ENCODE measurements around the gene PIGL. TPM values are rescaled to one million over a fixed set of nuclear protein-coding genes. Genes with fewer than 3 reads are reported as not detected.
A peak's percentile ranks its signal among the peaks of the same experiment; 100 is the strongest.

PIGL gene
- total RNA-seq = 10 to 100 TPM; 42.4 to 87.6 (median 66.1) TPM

DNA sequence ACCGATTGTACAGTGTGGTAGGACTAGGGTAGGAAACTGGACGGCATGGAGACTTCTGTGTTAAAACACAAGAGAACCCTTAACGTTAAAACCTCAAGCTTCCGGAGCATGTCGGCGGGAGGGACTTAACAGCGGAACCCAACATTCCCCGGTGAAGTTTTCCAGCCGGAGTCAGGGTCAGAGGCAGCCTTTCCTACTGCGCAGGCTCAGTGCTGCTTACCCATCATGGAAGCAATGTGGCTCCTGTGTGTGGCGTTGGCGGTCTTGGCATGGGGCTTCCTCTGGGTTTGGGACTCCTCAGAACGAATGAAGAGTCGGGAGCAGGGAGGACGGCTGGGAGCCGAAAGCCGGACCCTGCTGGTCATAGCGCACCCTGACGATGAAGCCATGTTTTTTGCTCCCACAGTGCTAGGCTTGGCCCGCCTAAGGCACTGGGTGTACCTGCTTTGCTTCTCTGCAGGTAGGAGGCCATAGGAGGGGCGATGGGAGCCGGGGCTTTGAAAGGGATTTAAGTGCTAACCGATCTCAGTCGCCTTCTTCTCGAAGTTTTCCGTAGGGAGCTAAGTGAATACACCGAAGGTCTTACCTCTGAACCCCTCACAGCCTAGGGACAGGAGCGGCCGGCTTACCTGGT is at the start of gene PIGL:
PIGL (plus strand) TSS at position 209 of the 634 bp plus-strand sequence; CDS start at position 226, 17 bp downstream.
- Histone ChIP-seq H3K4me1 (peaks cover 0 to 45% (median 24%) of the 10 kb centered on the region in 4 donors), H3K4me3 (peak within 1 kb of the TSS; percentile 80 to 92 (median 88)), H3K9me3 (no peaks in the 10 kb centered on the region), H3K27me3 (no peaks in the 10 kb centered on the region), H3K36me3 (no peaks in the 10 kb centered on the region), H3K27ac (peak within 1 kb of the TSS; percentile 93 to 95 (median 94))
- 0 to 1% methylated on average over 26 to 27 of the region's 29 CpGs for WGBS, 2 donors
- TF ChIP-seq EP300 (IDR thresholded peaks at IDR 0.05) = peak in 1 of 2 donors; percentile 91
- TF ChIP-seq, protein P1, sequence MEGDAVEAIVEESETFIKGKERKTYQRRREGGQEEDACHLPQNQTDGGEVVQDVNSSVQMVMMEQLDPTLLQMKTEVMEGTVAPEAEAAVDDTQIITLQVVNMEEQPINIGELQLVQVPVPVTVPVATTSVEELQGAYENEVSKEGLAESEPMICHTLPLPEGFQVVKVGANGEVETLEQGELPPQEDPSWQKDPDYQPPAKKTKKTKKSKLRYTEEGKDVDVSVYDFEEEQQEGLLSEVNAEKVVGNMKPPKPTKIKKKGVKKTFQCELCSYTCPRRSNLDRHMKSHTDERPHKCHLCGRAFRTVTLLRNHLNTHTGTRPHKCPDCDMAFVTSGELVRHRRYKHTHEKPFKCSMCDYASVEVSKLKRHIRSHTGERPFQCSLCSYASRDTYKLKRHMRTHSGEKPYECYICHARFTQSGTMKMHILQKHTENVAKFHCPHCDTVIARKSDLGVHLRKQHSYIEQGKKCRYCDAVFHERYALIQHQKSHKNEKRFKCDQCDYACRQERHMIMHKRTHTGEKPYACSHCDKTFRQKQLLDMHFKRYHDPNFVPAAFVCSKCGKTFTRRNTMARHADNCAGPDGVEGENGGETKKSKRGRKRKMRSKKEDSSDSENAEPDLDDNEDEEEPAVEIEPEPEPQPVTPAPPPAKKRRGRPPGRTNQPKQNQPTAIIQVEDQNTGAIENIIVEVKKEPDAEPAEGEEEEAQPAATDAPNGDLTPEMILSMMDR (IDR thresholded peaks at IDR 0.05) = peak in 1 of 5 experiments; percentile 22
- TF ChIP-seq POLR2A (IDR thresholded peaks at IDR 0.05) = peak in 1 of 2 donors; percentile 33
- DNase-seq (ENCODE audit: low spot score in 2 of 2) = peak; percentile 71 to 83

DNA sequence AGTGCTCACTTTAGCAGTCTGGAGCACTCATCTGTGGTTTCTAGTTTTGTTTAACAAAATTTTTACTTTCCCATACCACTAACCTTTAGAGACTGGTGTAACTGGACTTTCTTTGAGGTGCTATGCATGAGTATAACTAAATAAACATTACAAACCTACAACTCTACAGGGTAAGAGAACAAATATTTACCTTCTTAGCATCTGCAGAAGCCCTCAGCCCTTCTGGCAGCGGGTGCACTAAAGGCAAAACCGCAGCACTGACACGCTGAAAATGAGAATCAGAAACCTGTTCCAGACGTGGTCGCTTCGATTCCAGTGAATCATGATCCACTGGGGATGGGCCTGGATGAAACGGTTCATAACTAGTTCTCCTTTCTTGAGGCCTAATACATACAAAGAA is 45.4 kb upstream of the PIGL start:
- no peak overlapping the region for H3K4me3 ChIP-seq
- no peaks in the 10 kb centered on the region for H3K9me3 ChIP-seq
- no peak for TF ChIP-seq POLR2A (IDR thresholded peaks at IDR 0.05)
- no peaks in the 10 kb centered on the region for H3K27me3 ChIP-seq
- H3K36me3 ChIP-seq = peaks cover 0 to 34% (median 0%) of the 10 kb centered on the region in 3 donors
- H3K4me1 ChIP-seq = no peaks in the 10 kb centered on the region
- H3K27ac ChIP-seq = no peak overlapping the region
- no peak for DNase-seq (ENCODE audit: low spot score in 2 of 2)
- whole genome bisulfite sequencing, 2 donors = 61 to 62% methylated on average over 7 of the region's 7 CpGs

DNA sequence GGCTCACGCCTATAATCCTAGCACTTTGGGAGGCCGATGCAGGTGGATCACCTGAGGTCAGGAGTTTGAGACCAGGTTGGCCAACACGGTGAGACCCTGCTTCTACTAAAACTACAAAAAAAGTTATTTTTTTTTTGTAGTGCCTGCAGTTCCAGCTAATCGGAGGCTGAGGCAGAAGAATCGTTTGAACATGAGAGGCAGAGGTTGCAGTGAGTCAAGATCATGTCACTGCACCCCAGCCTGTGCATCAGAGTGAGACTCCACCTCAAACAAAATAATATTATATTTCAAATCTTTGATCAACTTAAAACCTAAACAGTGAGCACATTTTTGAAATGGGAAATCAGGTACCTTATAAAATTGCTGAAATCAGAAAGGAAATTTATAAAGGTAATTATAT is 38.2 kb upstream of the PIGL start:
- H3K27me3 ChIP-seq = no peaks in the 10 kb centered on the region
- H3K36me3 ChIP-seq = peaks cover 0 to 16% (median 0%) of the 10 kb centered on the region in 3 donors
- H3K4me3 ChIP-seq = no peak overlapping the region
- TF ChIP-seq, protein P1 (IDR thresholded peaks at IDR 0.05) = no peak
- TF ChIP-seq EP300 (IDR thresholded peaks at IDR 0.05) (no peak), POLR2A (IDR thresholded peaks at IDR 0.05) (no peak)
- no peak for DNase-seq (ENCODE audit: low spot score in 2 of 2)
- H3K27ac ChIP-seq = no peak overlapping the region
- H3K4me1 ChIP-seq = no peaks in the 10 kb centered on the region
- WGBS, 2 donors = 97% methylated on average over 5 of the region's 5 CpGs
- no peaks in the 10 kb centered on the region for H3K9me3 ChIP-seq

DNA sequence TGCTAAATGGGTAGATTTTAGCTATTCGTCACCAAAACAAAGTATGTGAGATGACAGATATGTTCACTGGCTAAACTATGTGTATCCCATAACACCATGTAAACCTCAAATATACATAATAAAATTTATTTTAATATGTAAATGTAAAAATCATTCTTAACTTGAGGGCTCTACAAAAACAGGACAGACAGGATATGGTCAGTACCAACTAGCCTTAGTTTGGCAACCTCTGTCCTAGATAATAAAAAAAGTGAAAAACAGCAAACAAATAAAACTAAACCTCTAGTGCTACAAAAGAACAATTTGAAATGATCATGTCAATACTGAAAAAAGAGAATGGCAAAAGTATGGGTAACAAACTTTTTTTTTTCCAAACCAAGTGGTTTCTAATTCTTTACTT is 35.4 kb upstream of the PIGL start:
- H3K9me3 ChIP-seq = no peaks in the 10 kb centered on the region
- H3K27me3 ChIP-seq = no peaks in the 10 kb centered on the region
- peaks cover 0 to 43% (median 0%) of the 10 kb centered on the region in 3 donors for H3K36me3 ChIP-seq
- no peak overlapping the region for H3K4me3 ChIP-seq
- no peak overlapping the region for H3K27ac ChIP-seq
- DNase-seq (ENCODE audit: low spot score in 2 of 2) = no peak
- TF ChIP-seq POLR2A (IDR thresholded peaks at IDR 0.05) = no peak
- no peak for TF ChIP-seq EP300 (IDR thresholded peaks at IDR 0.05)
- TF ChIP-seq, protein P1 (IDR thresholded peaks at IDR 0.05) = no peak
- no peaks in the 10 kb centered on the region for H3K4me1 ChIP-seq
- 97 to 98% methylated on average over 1 of the region's 1 CpG for WGBS, 2 donors

DNA sequence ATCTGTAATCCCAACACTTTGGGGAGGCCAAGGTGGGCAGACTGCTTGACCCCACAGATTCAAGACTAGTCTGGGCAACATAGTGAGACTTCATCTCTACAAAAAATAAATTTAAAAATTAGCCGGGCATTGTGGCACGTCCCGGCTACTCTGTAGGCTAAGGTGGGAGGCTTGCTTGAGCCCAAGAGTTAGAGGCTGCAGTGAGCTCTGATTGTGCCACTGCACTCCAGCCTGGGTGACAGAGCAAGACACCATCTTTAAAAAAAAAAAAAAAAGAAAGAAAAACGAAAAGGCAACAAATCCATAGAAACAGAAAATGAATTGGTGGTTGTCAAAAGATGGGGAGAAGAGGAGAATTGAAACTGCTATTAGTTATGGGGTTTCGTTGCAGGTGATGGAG is 29.4 kb upstream of the PIGL start:
- 87 to 93% methylated on average over 5 of the region's 5 CpGs for WGBS, 2 donors
- Histone ChIP-seq H3K36me3 (peaks cover 0 to 42% (median 0%) of the 10 kb centered on the region in 3 donors), H3K4me3 (no peak overlapping the region), H3K27me3 (no peaks in the 10 kb centered on the region), H3K4me1 (peaks cover 0 to 18% (median 0%) of the 10 kb centered on the region in 4 donors), H3K9me3 (no peaks in the 10 kb centered on the region), H3K27ac (no peak overlapping the region)
- TF ChIP-seq EP300 (IDR thresholded peaks at IDR 0.05) = no peak
- TF ChIP-seq, protein P1 (IDR thresholded peaks at IDR 0.05) = no peak
- TF ChIP-seq POLR2A (IDR thresholded peaks at IDR 0.05) = no peak
- DNase-seq (ENCODE audit: low spot score in 2 of 2) = no peak

Measured in tibial nerve (tissue), 4 donors.